Tibial artery (tissue), 4 donors: Measurements from ENCODE around the gene AP2B1.

Experiments used
- DNase-seq, 2 donors: peaks; one replicate each; pipeline ENCODE4 v3.0.0-alpha.2; 2019
- H3K27ac ChIP-seq, 2 donors: fragments of 200-600 bp; sonication (generic) in 1 of 2; 1 replicate in 1 of 2; 2 replicates in 1 of 2; pipeline ENCODE4 v1.5.1; 2018 to 2019; ENCODE audit warnings: mild to moderate bottlenecking in 1 of 2
- H3K27me3 ChIP-seq, 2 donors: fragments of 200-600 bp; sonication (generic) in 1 of 2; one replicate each; pipeline versions ENCODE4 v1.5.1 to v1.6.0; 2016 to 2019
- H3K36me3 ChIP-seq, 3 donors: fragments of 200-600 bp; sonication (generic) in 2 of 3; one replicate each; pipeline ENCODE4 v1.5.1; 2016 to 2019; ENCODE audit warnings: mild to moderate bottlenecking in 2 of 3
- H3K4me1 ChIP-seq, 4 donors: fragments of 200-600 bp; sonication (generic) in 2 of 4; 1 replicate in 3 of 4; 2 replicates in 1 of 4; pipeline ENCODE4 v1.5.1; 2016 to 2019
- H3K4me3 ChIP-seq, 2 donors: fragments of 200-600 bp; sonication (generic) in 1 of 2; 1 replicate in 1 of 2; 2 replicates in 1 of 2; pipeline ENCODE4 v1.5.1; 2018 to 2019; ENCODE audit warnings: mild to moderate bottlenecking in 2 of 2
- H3K9me3 ChIP-seq, 3 donors: fragments of 200-600 bp; sonication (generic) in 1 of 3; one replicate each; pipeline ENCODE4 v1.5.1; 2016 to 2019
- CTCF ChIP-seq, 2 experiments: fragments of 200-600 bp in 1 of 2; fragments of 450-650 bp in 1 of 2; IDR thresholded peaks; one replicate each; pipeline ENCODE4 v1.5.1; 2017 to 2019; ENCODE audit warnings: antibody characterized with exemption in 2 of 2, mild to moderate bottlenecking in 1 of 2, moderate library complexity in 1 of 2
- intact Hi-C: fragments of 100-400 bp; cut with DNase I; formaldehyde crosslinking; loops from one replicate; pipeline ENCODE4 v1.15.0; 2023; ENCODE audit warnings: low total_unique reads

AP2B1 gene

GRCh38 chr17:35727635-35728034 is 140.5 kb downstream of the AP2B1 start:
- peaks cover 0 to 47% (median 29%) of the 10 kb centered on the region in 4 donors for H3K4me1 ChIP-seq
- H3K36me3 ChIP-seq: peaks cover 29 to 46% (median 38%) of the 10 kb centered on the region in 3 donors
- intact Hi-C loops: no loop called here
- H3K27me3 ChIP-seq: no peaks in the 10 kb centered on the region
- H3K4me3 ChIP-seq: no peak overlapping the region
- no peaks in the 10 kb centered on the region for H3K9me3 ChIP-seq
- no peak for TF ChIP-seq CTCF (IDR thresholded peaks at IDR 0.05)
- no peak overlapping the region for H3K27ac ChIP-seq
- no peak for DNase-seq

DNA sequence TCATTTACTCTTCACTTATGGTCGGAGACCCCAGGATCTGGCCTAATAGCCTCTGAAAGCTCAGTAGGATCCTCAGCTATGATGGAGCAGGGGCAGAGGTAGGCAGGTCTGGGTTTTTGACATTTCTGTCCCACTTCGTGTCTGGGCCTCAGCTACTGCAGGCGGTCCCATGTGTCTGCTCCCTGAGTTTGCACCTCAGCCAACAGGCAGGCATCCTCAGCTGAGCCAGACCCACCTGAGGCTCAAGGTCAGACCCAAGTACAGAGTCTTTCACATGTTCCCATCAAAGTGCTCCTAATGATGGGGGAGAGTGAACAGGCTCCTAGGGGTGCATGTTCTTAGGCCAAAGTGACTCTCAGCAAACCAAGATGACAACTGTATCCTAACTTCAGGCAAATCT is 141.4 kb downstream of the AP2B1 start:
- Histone ChIP-seq H3K4me3 (no peak overlapping the region), H3K36me3 (peaks cover 24 to 38% (median 30%) of the 10 kb centered on the region in 3 donors), H3K27ac (no peak overlapping the region), H3K27me3 (no peaks in the 10 kb centered on the region), H3K4me1 (peaks cover 0 to 48% (median 29%) of the 10 kb centered on the region in 4 donors), H3K9me3 (no peaks in the 10 kb centered on the region)
- no peak for DNase-seq
- no peak for TF ChIP-seq CTCF (IDR thresholded peaks at IDR 0.05)
- intact Hi-C loops: no loop called here

- Histone ChIP-seq H3K27ac (no peak overlapping the region), H3K36me3 (peaks cover 15 to 29% (median 22%) of the 10 kb centered on the region in 3 donors), H3K27me3 (no peaks in the 10 kb centered on the region), H3K9me3 (no peaks in the 10 kb centered on the region), H3K4me3 (no peak overlapping the region), H3K4me1 (peaks cover 0 to 48% (median 29%) of the 10 kb centered on the region in 4 donors)
- intact Hi-C loops: no loop called here
- DNase-seq: no peak
- no peak for TF ChIP-seq CTCF (IDR thresholded peaks at IDR 0.05)
These were observed 142.3 kb downstream of the AP2B1 start for GRCh38 chr17:35729405-35729833.

- H3K4me3 ChIP-seq: no peak overlapping the region
- intact Hi-C loops: loop anchor here (5.0 kb wide), 1 partner anchor 118 kb away; no protein-coding TSS in a partner anchor
- H3K27me3 ChIP-seq: no peaks in the 10 kb centered on the region
- no peak overlapping the region for H3K27ac ChIP-seq
- DNase-seq: no peak
- peaks cover 4 to 18% (median 13%) of the 10 kb centered on the region in 3 donors for H3K36me3 ChIP-seq
- no peak for TF ChIP-seq CTCF (IDR thresholded peaks at IDR 0.05)
- H3K9me3 ChIP-seq: no peaks in the 10 kb centered on the region
- H3K4me1 ChIP-seq: peaks cover 0 to 44% (median 29%) of the 10 kb centered on the region in 4 donors
These were observed 143.4 kb downstream of the AP2B1 start for GRCh38 chr17:35730400-35731005.

- peak within 1 kb of the TSS; percentile 22 to 68 for H3K27ac ChIP-seq
- intact Hi-C loops: loop anchor here (5.0 kb wide), 1 partner anchor 119 kb away; no protein-coding TSS in a partner anchor
These were observed 144.3 kb downstream of the AP2B1 start, which contains the start of gene RASL10B for GRCh38 chr17:35731239-35731916. Gene RASL10B, plus strand, starts transcription at chr17:35731639. Its CDS starts 3,546 bp downstream, at chr17:35735185.

More at GRCh38 chr17:35731239-35731916, 144.3 kb downstream of the AP2B1 start, which contains the start of gene RASL10B:
- H3K4me1 ChIP-seq: peaks cover 0 to 36% (median 24%) of the 10 kb centered on the region in 4 donors
- no peaks in the 10 kb centered on the region for H3K27me3 ChIP-seq
- DNase-seq: peak in 1 of 2 donors; percentile 74
- H3K36me3 ChIP-seq: peaks cover 0 to 10% (median 8%) of the 10 kb centered on the region in 3 donors
- TF ChIP-seq CTCF (IDR thresholded peaks at IDR 0.05): no peak
- no peaks in the 10 kb centered on the region for H3K9me3 ChIP-seq
- peak within 1 kb of the TSS; percentile 64 to 78 for H3K4me3 ChIP-seq
